DND-41 (cell line): ENCODE data around the gene CALML3.

ENCODE experiments used
- CTCF ChIP-seq: IDR thresholded peaks from 2 replicates; pipeline ENCODE4 v1.5.1; 2012; ENCODE audit warnings: borderline replicate concordance, low read length, moderate library complexity, mild to moderate bottlenecking; ENCODE audit not compliant: poor library complexity, severe bottlenecking; ENCODE audit errors: extremely low read depth
- EZH2 ChIP-seq: IDR thresholded peaks from 3 replicates; pipeline ENCODE4 v1.6.1; 2012; ENCODE audit warnings: borderline replicate concordance, low read depth, mild to moderate bottlenecking, moderate library complexity, low read length, inconsistent platforms; ENCODE audit not compliant: severe bottlenecking

GRCh38 chr10:5570007-5570655 is 45.4 kb downstream of the CALML3 start:
- TF ChIP-seq EZH2 = no peak
- no peak for TF ChIP-seq CTCF
